ENCODE results near the gene AFMID. TPM values are rescaled to one million over a fixed set of nuclear protein-coding genes. Genes with fewer than 3 reads are reported as not detected.

The AFMID gene
- total and polyA plus RNA-seq, 9 of the 15 experiments (the other 6 are each of a cell fraction or from before 2014, with no cell fraction given): 62.1 to 188 (median 74.4) TPM

DNA sequence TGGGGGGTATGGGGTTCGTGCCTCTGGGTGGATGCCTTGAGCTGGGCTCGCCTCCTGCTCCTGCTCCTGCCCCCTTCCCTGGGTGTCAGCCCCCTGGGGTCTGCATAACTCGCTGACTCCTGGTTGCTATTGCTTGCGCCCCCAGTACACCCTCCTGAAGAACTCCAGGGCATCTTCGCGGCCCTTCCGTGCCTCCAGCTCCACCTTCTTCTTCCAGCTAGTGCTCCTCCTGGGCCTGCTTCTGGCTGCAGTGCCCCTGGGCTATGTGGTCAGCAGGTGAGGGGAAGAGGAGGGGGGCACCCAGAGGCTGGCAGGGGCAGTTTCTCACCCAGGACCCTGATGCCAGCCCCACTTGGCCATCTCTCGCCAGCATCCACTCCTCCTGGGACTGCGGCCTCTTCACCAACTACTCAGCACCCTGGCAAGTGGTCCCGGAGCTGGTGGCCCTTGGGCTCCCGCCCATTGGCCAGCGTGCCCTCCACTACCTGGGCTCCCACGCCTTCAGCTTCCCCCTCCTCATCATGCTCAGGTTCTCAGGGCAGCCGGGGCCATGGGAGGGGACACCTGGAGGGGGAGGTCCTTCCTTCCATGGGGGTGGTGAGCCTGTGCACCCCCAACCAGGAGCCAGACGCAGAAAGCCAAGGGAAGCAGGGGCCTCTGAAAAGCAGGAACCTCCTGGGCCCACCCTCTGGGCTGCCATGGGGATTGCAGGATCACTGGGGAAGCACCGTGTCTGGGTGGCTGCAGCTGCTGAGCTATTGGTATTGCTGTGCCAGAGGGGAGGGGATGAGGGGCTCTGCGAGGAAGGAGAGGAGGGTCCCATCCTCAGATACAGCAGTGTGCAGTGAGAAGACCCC is 48.7 kb upstream of the AFMID start (continued):
- TF ChIP-seq, protein P1, sequence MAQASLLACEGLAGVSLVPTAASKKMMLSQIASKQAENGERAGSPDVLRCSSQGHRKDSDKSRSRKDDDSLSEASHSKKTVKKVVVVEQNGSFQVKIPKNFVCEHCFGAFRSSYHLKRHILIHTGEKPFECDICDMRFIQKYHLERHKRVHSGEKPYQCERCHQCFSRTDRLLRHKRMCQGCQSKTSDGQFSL (CRISPR knock-in tag; IDR thresholded peaks at IDR 0.05): peak; percentile 32; the same call in 1 of the 2 replicates
- TF ChIP-seq, protein P1 (tag; IDR thresholded peaks at IDR 0.05): no peak
- TF ChIP-seq SP1 (CRISPR knock-in tag; IDR thresholded peaks at IDR 0.05) (no peak; the same call in 1 of the 2 replicates), EWSR1 (IDR thresholded peaks at IDR 0.05; ENCODE audit: borderline replicate concordance, low read depth, partially characterized antibody) (no peak), CEBPB (tag; IDR thresholded peaks at IDR 0.05) (no peak), HDAC3 (IDR thresholded peaks at IDR 0.05; ENCODE audit: borderline replicate concordance, partially characterized antibody) (no peak), EP400 (IDR thresholded peaks at IDR 0.05) (no peak), PHF21A (IDR thresholded peaks at IDR 0.05; ENCODE audit: borderline replicate concordance, low read depth) (0 out of 2 replicates have a peak, but pooled peaks have one; percentile 0), ZNF384 (IDR thresholded peaks at IDR 0.05; ENCODE audit: low read depth, low read length) (no peak), POLR2AphosphoS5 (IDR thresholded peaks at IDR 0.05; ENCODE audit: control insufficient read depth, insufficient read depth, low read depth, low read length) (no peak), KLF13 (tag; IDR thresholded peaks at IDR 0.05; ENCODE audit: borderline replicate concordance, low read depth) (no peak), ZFX (CRISPR knock-in tag; IDR thresholded peaks at IDR 0.05) (no peak), STAT5B (CRISPR knock-in tag; IDR thresholded peaks at IDR 0.05) (no peak), THRB (CRISPR knock-in tag; conservative IDR thresholded peaks at IDR 0.05) (no peak)
- TF ChIP-seq, protein P2, sequence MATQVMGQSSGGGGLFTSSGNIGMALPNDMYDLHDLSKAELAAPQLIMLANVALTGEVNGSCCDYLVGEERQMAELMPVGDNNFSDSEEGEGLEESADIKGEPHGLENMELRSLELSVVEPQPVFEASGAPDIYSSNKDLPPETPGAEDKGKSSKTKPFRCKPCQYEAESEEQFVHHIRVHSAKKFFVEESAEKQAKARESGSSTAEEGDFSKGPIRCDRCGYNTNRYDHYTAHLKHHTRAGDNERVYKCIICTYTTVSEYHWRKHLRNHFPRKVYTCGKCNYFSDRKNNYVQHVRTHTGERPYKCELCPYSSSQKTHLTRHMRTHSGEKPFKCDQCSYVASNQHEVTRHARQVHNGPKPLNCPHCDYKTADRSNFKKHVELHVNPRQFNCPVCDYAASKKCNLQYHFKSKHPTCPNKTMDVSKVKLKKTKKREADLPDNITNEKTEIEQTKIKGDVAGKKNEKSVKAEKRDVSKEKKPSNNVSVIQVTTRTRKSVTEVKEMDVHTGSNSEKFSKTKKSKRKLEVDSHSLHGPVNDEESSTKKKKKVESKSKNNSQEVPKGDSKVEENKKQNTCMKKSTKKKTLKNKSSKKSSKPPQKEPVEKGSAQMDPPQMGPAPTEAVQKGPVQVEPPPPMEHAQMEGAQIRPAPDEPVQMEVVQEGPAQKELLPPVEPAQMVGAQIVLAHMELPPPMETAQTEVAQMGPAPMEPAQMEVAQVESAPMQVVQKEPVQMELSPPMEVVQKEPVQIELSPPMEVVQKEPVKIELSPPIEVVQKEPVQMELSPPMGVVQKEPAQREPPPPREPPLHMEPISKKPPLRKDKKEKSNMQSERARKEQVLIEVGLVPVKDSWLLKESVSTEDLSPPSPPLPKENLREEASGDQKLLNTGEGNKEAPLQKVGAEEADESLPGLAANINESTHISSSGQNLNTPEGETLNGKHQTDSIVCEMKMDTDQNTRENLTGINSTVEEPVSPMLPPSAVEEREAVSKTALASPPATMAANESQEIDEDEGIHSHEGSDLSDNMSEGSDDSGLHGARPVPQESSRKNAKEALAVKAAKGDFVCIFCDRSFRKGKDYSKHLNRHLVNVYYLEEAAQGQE (IDR thresholded peaks at IDR 0.05; ENCODE audit: borderline replicate concordance): no peak
- TF ChIP-seq, protein P2 (CRISPR knock-in tag; IDR thresholded peaks at IDR 0.05; ENCODE audit: low read depth): no peak
